ENCODE measurements around the gene FLVCR2.

FLVCR2 gene

GRCh38 chr14:75630695-75631452 lies 52.5 kb downstream of the FLVCR2 start:
- no peak for DNase-seq (ENCODE audit: low read depth, low spot score)

GRCh38 chr14:75631453-75631831 lies 53.0 kb downstream of the FLVCR2 start:
- DNase-seq (ENCODE audit: low read depth, low spot score) = peak; percentile 20

GRCh38 chr14:75634848-75635247 lies 56.4 kb downstream of the FLVCR2 start:
- DNase-seq (ENCODE audit: low read depth, low spot score) = no peak

GRCh38 chr14:75636100-75636692 lies 57.8 kb downstream of the FLVCR2 start:
- peak; percentile 50 for DNase-seq (ENCODE audit: low read depth, low spot score)

- no peak for DNase-seq (ENCODE audit: low read depth, low spot score)
These were observed 62.5 kb downstream of the FLVCR2 start for GRCh38 chr14:75640876-75641275.

GRCh38 chr14:75643985-75644384 lies 65.6 kb downstream of the FLVCR2 start:
- no peak for DNase-seq (ENCODE audit: low read depth, low spot score)

GRCh38 chr14:75645056-75645455 lies 66.6 kb downstream of the FLVCR2 start:
- DNase-seq (ENCODE audit: low read depth, low spot score) = no peak

GRCh38 chr14:75646762-75647161 lies 68.3 kb downstream of the FLVCR2 start:
- DNase-seq (ENCODE audit: low read depth, low spot score) = no peak

- DNase-seq (ENCODE audit: low read depth, low spot score) = peak; percentile 54
These were observed 69.2 kb downstream of the FLVCR2 start for GRCh38 chr14:75647640-75648039.

GRCh38 chr14:75648066-75648838 lies 69.8 kb downstream of the FLVCR2 start:
- peak; percentile 96 for DNase-seq (ENCODE audit: low read depth, low spot score)

- no peak for DNase-seq (ENCODE audit: low read depth, low spot score)
These were observed 70.9 kb downstream of the FLVCR2 start for GRCh38 chr14:75649337-75649736.

- no peak for DNase-seq (ENCODE audit: low read depth, low spot score)
These were observed 71.4 kb downstream of the FLVCR2 start for GRCh38 chr14:75649773-75650172.

- DNase-seq (ENCODE audit: low read depth, low spot score) = no peak
These were observed 72.0 kb downstream of the FLVCR2 start for GRCh38 chr14:75650253-75651058.

GRCh38 chr14:75653563-75653962 lies 75.1 kb downstream of the FLVCR2 start:
- DNase-seq (ENCODE audit: low read depth, low spot score) = no peak

GRCh38 chr14:75654127-75654732 lies 75.8 kb downstream of the FLVCR2 start:
- peak; percentile 83 for DNase-seq (ENCODE audit: low read depth, low spot score)

GRCh38 chr14:75655235-75655634 lies 76.8 kb downstream of the FLVCR2 start:
- no peak for DNase-seq (ENCODE audit: low read depth, low spot score)

GRCh38 chr14:75657331-75657730 lies 78.9 kb downstream of the FLVCR2 start:
- no peak for DNase-seq (ENCODE audit: low read depth, low spot score)

- DNase-seq (ENCODE audit: low read depth, low spot score) = no peak
These were observed 80.5 kb downstream of the FLVCR2 start for GRCh38 chr14:75658957-75659356.

- DNase-seq (ENCODE audit: low read depth, low spot score) = no peak
These were observed 81.8 kb downstream of the FLVCR2 start for GRCh38 chr14:75660238-75660629.

- peak; percentile 99 for DNase-seq (ENCODE audit: low read depth, low spot score)
These were observed 82.4 kb downstream of the FLVCR2 start, which contains the start of the genes ERG28 and TTLL5 for GRCh38 chr14:75660630-75661498. Gene ERG28 (minus strand): TSS chr14:75660876. CDS start chr14:75657502, 3,374 bp downstream. Gene TTLL5 (plus strand): TSS chr14:75661246. CDS start chr14:75663150, 1,904 bp downstream.
